NCI-H1694 (cell line): Measurements from ENCODE around the gene KCNAB3.

Source experiments
- DNase-seq: peaks from one replicate; lab custom pipeline; 2025; lab: John Stamatoyannopoulos, UW

KCNAB3 gene

GRCh38 chr17:7875804-7876370, 53.8 kb downstream of the KCNAB3 start:
- no peak for DNase-seq

GRCh38 chr17:7873051-7873450, 56.6 kb downstream of the KCNAB3 start:
- DNase-seq, result no peak
